ENCODE results near the gene SH3TC2. TPM values are rescaled to one million over a fixed set of nuclear protein-coding genes. Genes with fewer than 3 reads are reported as not detected.

Gene SH3TC2
- total RNA-seq, 1 donor from 2014 or later: not detected

DNA sequence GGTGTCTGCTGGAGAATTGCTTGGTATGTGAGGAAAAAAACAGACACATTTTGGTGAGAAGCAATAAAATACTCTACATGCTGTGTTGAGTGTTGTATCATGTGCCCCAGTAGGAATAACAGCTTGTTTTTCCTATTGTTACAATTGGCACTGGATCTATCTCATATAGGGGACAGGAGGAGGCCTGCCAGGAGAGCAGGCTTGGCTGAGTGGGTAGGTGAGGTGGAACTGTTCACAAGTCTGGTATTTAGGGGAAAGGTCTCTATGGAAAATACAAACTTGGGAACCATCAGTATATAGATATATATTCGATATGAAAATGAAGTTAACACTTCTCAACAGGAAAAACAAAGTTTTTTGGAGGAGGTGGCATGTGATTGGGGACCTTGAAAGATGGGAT is 9.5 kb upstream of the SH3TC2 start:
- H3K27me3 Mint-ChIP-seq: peaks cover 10% of the 10 kb centered on the region
- H3K27ac Mint-ChIP-seq: no peak overlapping the region
- H3K4me3 Mint-ChIP-seq: no peak overlapping the region
- H3K36me3 Mint-ChIP-seq (ENCODE audit: low read depth): no peaks in the 10 kb centered on the region
- intact Hi-C loops (cut with micrococcal nuclease): no loop called here
- peaks cover 4% of the 10 kb centered on the region for H3K9me3 Mint-ChIP-seq
- ATAC-seq (ENCODE audit: low read depth) (no peak), DNase-seq (no peak)
- no peaks in the 10 kb centered on the region for H3K4me1 Mint-ChIP-seq
- TF ChIP-seq, protein P1, sequence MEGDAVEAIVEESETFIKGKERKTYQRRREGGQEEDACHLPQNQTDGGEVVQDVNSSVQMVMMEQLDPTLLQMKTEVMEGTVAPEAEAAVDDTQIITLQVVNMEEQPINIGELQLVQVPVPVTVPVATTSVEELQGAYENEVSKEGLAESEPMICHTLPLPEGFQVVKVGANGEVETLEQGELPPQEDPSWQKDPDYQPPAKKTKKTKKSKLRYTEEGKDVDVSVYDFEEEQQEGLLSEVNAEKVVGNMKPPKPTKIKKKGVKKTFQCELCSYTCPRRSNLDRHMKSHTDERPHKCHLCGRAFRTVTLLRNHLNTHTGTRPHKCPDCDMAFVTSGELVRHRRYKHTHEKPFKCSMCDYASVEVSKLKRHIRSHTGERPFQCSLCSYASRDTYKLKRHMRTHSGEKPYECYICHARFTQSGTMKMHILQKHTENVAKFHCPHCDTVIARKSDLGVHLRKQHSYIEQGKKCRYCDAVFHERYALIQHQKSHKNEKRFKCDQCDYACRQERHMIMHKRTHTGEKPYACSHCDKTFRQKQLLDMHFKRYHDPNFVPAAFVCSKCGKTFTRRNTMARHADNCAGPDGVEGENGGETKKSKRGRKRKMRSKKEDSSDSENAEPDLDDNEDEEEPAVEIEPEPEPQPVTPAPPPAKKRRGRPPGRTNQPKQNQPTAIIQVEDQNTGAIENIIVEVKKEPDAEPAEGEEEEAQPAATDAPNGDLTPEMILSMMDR (IDR thresholded peaks at IDR 0.05): no peak
- POLR2A ChIA-PET: no interaction called here
- CTCF ChIA-PET: no interaction called here

DNA sequence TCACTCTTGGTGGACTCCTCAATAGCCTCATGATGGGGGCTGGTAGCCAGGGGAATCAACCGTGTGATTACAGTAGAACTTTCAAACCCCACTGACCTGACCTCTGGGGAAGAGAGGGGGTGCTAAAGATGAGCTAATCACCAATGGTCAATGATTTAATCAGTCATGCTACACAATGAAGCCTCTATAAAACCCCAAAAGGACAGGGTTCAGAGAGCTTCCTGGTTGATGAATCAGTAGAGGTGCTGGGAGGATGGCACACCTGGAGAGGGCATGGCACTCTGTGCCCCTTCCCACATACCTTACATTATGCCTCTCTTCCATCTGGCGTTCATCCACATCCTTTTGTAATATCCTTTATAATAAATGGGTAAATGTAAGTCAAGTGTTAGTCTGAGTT is 8.9 kb upstream of the SH3TC2 start:
- CTCF ChIA-PET: no interaction called here
- ATAC-seq (ENCODE audit: low read depth) (no peak), DNase-seq (no peak)
- POLR2A ChIA-PET: no interaction called here
- peaks cover 10% of the 10 kb centered on the region for H3K27me3 Mint-ChIP-seq
- H3K4me1 Mint-ChIP-seq: no peaks in the 10 kb centered on the region
- TF ChIP-seq, protein P1 (IDR thresholded peaks at IDR 0.05): no peak
- intact Hi-C loops (cut with micrococcal nuclease): no loop called here
- no peak overlapping the region for H3K27ac Mint-ChIP-seq
- no peak overlapping the region for H3K4me3 Mint-ChIP-seq
- peaks cover 4% of the 10 kb centered on the region for H3K9me3 Mint-ChIP-seq
- no peaks in the 10 kb centered on the region for H3K36me3 Mint-ChIP-seq (ENCODE audit: low read depth)

DNA sequence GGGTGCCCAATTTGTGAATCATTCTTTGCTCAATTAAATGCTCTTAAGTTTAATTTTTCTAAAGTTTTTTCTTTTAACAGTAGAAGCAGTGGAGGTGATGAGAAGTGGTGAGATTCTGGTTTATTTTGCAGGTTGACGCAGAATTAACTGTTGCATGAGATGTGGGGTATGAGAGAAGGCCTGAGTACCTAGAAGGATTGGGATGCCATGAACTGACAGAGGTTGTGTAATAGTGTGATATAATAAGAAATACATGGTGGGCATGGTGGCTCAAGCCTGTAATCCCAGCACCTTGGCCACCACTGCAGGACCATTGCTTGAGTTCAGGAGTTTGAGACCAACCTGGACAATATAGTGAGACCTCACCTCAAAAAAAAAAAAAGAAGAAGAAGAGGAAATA is 8.4 kb upstream of the SH3TC2 start:
- DNase-seq (no peak), ATAC-seq (ENCODE audit: low read depth) (no peak)
- POLR2A ChIA-PET: no interaction called here
- Mint-ChIP-seq H3K27me3 (peaks cover 10% of the 10 kb centered on the region), H3K4me3 (no peak overlapping the region), H3K4me1 (no peaks in the 10 kb centered on the region), H3K27ac (no peak overlapping the region), H3K9me3 (peaks cover 4% of the 10 kb centered on the region), H3K36me3 (ENCODE audit: low read depth) (no peaks in the 10 kb centered on the region)
- CTCF ChIA-PET: no interaction called here
- TF ChIP-seq, protein P1 (IDR thresholded peaks at IDR 0.05): no peak
- intact Hi-C loops (cut with micrococcal nuclease): no loop called here

DNA sequence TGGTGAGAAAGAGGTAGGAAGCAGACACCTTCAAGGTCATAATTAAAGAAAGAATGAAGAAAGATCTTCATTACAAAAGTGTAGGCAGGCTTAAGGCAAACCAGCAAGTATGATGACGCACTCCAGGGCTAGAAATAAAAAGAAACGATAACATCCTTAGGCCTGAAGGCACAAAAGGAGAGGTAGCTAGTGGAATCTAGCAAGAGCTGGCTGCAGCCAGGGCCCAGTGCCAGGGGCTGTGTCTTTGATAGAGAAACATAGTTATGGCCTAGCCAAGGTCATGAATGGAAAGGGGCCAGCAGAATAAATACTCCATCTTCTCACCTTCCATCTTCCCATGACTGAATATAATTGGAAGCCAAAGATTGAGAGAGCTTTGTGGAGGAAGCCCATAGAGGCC is 6.8 kb upstream of the SH3TC2 start:
- Mint-ChIP-seq H3K36me3 (ENCODE audit: low read depth) (no peaks in the 10 kb centered on the region), H3K27me3 (peaks cover 6% of the 10 kb centered on the region), H3K9me3 (no peaks in the 10 kb centered on the region), H3K4me3 (no peak overlapping the region), H3K4me1 (no peaks in the 10 kb centered on the region), H3K27ac (no peak overlapping the region)
- intact Hi-C loops (cut with micrococcal nuclease): no loop called here
- no peak for ATAC-seq (ENCODE audit: low read depth)
- TF ChIP-seq, protein P1 (IDR thresholded peaks at IDR 0.05): no peak
- ChIA-PET POLR2A (no interaction called here), CTCF (no interaction called here)
- DNase-seq: no peak

DNA sequence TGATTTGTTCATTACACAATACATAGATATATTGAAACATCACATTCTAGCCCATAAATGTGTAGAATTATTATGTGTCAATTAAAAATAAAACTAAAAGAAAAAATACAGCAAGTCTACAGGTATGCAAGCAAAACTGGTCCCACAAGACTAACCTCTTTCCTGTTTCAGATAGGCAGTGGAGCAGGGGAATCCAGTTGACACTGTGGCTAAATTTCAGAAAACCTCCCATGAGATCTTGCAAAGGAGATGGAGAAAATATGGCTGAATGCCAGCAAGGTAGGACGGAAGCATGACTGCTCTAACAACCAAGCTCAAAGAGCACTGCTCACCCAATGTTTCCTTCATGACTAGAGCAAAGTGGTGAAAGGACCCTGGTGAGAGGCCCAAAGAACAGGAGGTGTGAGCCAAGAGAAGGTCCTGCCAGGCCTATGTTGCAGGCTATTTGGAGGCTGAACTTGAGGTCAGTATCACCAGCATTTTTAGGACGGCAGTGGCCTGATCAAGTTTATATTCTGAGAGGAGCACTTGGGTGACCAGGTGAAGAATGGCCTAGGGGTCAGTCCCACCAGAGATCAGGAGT is 1.1 kb upstream of the SH3TC2 start:
- H3K4me3 Mint-ChIP-seq: no peak overlapping the region
- no peak for ATAC-seq (ENCODE audit: low read depth)
- peaks cover 4% of the 10 kb centered on the region for H3K27me3 Mint-ChIP-seq
- intact Hi-C loops (cut with micrococcal nuclease): no loop called here
- ChIA-PET CTCF (no interaction called here), POLR2A (no interaction called here)
- no peak for DNase-seq
- no peak overlapping the region for H3K27ac Mint-ChIP-seq
- H3K9me3 Mint-ChIP-seq: no peaks in the 10 kb centered on the region
- TF ChIP-seq, protein P1 (IDR thresholded peaks at IDR 0.05): no peak
- no peaks in the 10 kb centered on the region for H3K36me3 Mint-ChIP-seq (ENCODE audit: low read depth)
- H3K4me1 Mint-ChIP-seq: no peaks in the 10 kb centered on the region

Measured in activated B cell treated with CpG ODN at 0.5 μM for 24 hours (primary cell).